Liver (tissue), 9 donors: ENCODE data around the gene GRK3. TPM values are rescaled to one million over a fixed set of nuclear protein-coding genes. Genes with fewer than 3 reads are reported as not detected.

ENCODE experiments used
- DNase-seq: peaks from one replicate; pipeline ENCODE4 v3.0.0-alpha.2; 2017; ENCODE audit warnings: low spot score
- H3K27ac ChIP-seq, 2 donors: one replicate each; pipeline ENCODE4 v1.7.0; 2013; ENCODE audit warnings: inconsistent platforms in 2 of 2, low read length in 2 of 2, control low read depth in 1 of 2, low read depth in 1 of 2, mild to moderate bottlenecking in 1 of 2
- H3K27me3 ChIP-seq, 4 donors: one replicate each; pipeline versions ENCODE4 v1.6.1 to v1.7.0; 2013; ENCODE audit warnings: low read length in 3 of 4, inconsistent platforms in 1 of 4, mild to moderate bottlenecking in 1 of 4, moderate library complexity in 1 of 4; ENCODE audit not compliant: control insufficient read depth in 4 of 4, insufficient read depth in 4 of 4
- H3K36me3 ChIP-seq, 4 donors: one replicate each; pipeline versions ENCODE4 v1.6.1 to v1.7.0; 2013; ENCODE audit warnings: low read length in 3 of 4, mild to moderate bottlenecking in 3 of 4, low read depth in 1 of 4, moderate library complexity in 1 of 4; ENCODE audit not compliant: control insufficient read depth in 4 of 4, insufficient read depth in 3 of 4
- H3K4me1 ChIP-seq, 4 donors: one replicate each; pipeline versions ENCODE4 v1.6.1 to v1.7.0; 2013; ENCODE audit warnings: low read length in 3 of 4, mild to moderate bottlenecking in 3 of 4, moderate library complexity in 1 of 4; ENCODE audit not compliant: control insufficient read depth in 4 of 4, insufficient read depth in 4 of 4
- H3K4me3 ChIP-seq, 3 donors: one replicate each; pipeline versions ENCODE4 v1.6.1 to v1.7.0; 2013; ENCODE audit warnings: low read length in 3 of 3, control low read depth in 1 of 3, low read depth in 1 of 3, mild to moderate bottlenecking in 1 of 3
- H3K9ac ChIP-seq, 2 donors: one replicate each; pipeline ENCODE4 v1.7.0; 2013; ENCODE audit warnings: low read length in 2 of 2, mild to moderate bottlenecking in 2 of 2, moderate library complexity in 2 of 2, control low read depth in 1 of 2, low read depth in 1 of 2
- H3K9me3 ChIP-seq, 4 donors: one replicate each; pipeline versions ENCODE4 v1.6.1 to v1.7.0; 2013; ENCODE audit warnings: low read length in 3 of 4; ENCODE audit not compliant: control insufficient read depth in 4 of 4
- EGR1 ChIP-seq, 2 donors: IDR thresholded peaks; 2 replicates each; pipeline ENCODE4 v1.6.1; 2016 to 2018; ENCODE audit warnings: antibody characterized with exemption in 2 of 2, low read depth in 2 of 2
- FOXA1 ChIP-seq: IDR thresholded peaks from 2 replicates; pipeline ENCODE4 v1.6.1; 2016; ENCODE audit warnings: antibody characterized with exemption
- FOXA2 ChIP-seq: IDR thresholded peaks from 2 replicates; pipeline ENCODE4 v1.6.1; 2016; ENCODE audit warnings: antibody characterized with exemption
- GABPA ChIP-seq, 2 donors: IDR thresholded peaks in 1 of 2; conservative IDR thresholded peaks in 1 of 2; 2 replicates each; pipeline ENCODE4 v1.6.1; 2016; ENCODE audit warnings: antibody characterized with exemption in 2 of 2, mild to moderate bottlenecking in 1 of 2, moderate library complexity in 1 of 2
- HNF4A ChIP-seq, 2 donors: conservative IDR thresholded peaks; 2 replicates each; pipeline ENCODE4 v1.6.1; 2016; ENCODE audit warnings: antibody characterized with exemption in 2 of 2, mild to moderate bottlenecking in 2 of 2
- HNF4G ChIP-seq: IDR thresholded peaks from 2 replicates; pipeline ENCODE4 v1.6.1; 2016; ENCODE audit warnings: antibody characterized with exemption
- JUND ChIP-seq, 2 donors: IDR thresholded peaks; 2 replicates each; pipeline ENCODE4 v1.6.1; 2016; ENCODE audit warnings: antibody characterized with exemption in 2 of 2
- NR2F2 ChIP-seq: IDR thresholded peaks from 2 replicates; pipeline ENCODE4 v1.6.1; 2016; ENCODE audit warnings: antibody characterized with exemption
- RAD21 ChIP-seq, 2 donors: IDR thresholded peaks; 2 replicates each; pipeline ENCODE4 v1.6.1; 2016; ENCODE audit warnings: antibody characterized with exemption in 2 of 2, mild to moderate bottlenecking in 2 of 2
- RXRA ChIP-seq, 2 donors: IDR thresholded peaks; 2 replicates each; pipeline ENCODE4 v1.6.1; 2017 to 2018; ENCODE audit warnings: antibody characterized with exemption in 2 of 2, mild to moderate bottlenecking in 1 of 2
- TAF1 ChIP-seq: conservative IDR thresholded peaks from 2 replicates; pipeline ENCODE4 v1.6.1; 2016; ENCODE audit warnings: antibody characterized with exemption, mild to moderate bottlenecking
- YY1 ChIP-seq: IDR thresholded peaks from 2 replicates; pipeline ENCODE4 v1.6.1; 2016; ENCODE audit warnings: antibody characterized with exemption, mild to moderate bottlenecking
- ZBTB33 ChIP-seq: IDR thresholded peaks from 2 replicates; pipeline ENCODE4 v1.6.1; 2016; ENCODE audit warnings: antibody characterized with exemption
- WGBS: extraction: QIAGEN DNeasy Blood & Tissue Kit; methylation state at CpG from one replicate; pipeline ENCODE4 v1.1.7; 2013; 5-methylcytosine and 5-hydroxymethylcytosine counted together
- polyA plus RNA-seq, 2 donors: library from polyadenylated mRNA; stranded (reverse) in 1 of 2; unstranded in 1 of 2; fragments of 200-250 nt in 1 of 2; fragments of >200 nt in 1 of 2; fragmentation: Nextera tagmentation in 1 of 2; extraction: Ambion mirVana in 1 of 2; gene quantifications; one replicate each; pipeline versions ENCODE4 v1.2.1 to v1.2.3, GENCODE V29; 2013 to 2015
- total RNA-seq, 2 donors: library from RNA; depleted of rRNA; stranded (reverse); fragments of >200 nt; gene quantifications; one replicate each; pipeline ENCODE4 v1.2.3, GENCODE V29; 2014
- TF ChIP-seq, protein P1 (sequence below): IDR thresholded peaks from 2 replicates; pipeline ENCODE4 v1.6.1; 2016; ENCODE audit warnings: antibody characterized with exemption, mild to moderate bottlenecking
- TF ChIP-seq, protein P2 (sequence below): fragments of 150-350 bp; IDR thresholded peaks from 2 replicates; pipeline ENCODE4 v1.5.1; 2017; ENCODE audit warnings: improper control_type of control experiment, low read depth, low read length; ENCODE audit not compliant: missing input control
- donor health status: healthy.
- donor health status: healthy.
- donor health status: healthy.
- donor health status: healthy.
- donor health status: healthy.

GRK3 gene
- total and polyA plus RNA-seq, 4 donors, result 0.79 to 6.5 (median 2.4) TPM

DNA sequence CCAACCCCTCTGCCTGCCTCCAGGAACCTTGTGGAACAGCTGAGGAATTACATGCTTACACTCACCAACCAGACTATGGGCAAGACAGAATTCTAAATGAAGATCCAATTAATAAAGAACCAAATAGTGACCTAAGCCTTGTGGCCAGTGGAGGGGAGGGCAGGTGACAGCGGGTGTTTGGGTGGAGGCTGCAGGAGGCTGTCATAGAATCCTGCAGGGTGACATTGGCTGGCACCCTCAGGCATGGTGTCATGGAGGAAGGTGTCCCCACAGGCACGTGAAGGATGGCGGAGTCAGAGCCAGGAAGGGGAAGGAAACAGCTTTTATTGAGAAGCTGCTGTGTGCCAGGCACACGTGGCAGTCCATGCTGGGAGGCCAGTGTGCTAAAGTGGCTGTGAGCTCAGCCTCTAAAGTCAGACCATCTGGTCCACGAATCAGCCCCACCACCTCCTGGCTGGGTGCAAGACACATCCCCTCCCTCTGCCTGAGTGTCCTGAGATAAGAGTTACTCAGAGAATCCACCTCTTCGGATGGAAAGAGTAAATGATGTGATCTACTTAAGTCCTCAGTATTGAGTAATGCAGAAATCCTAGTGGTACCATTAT is 186.2 kb downstream of the GRK3 start (continued):
- TF ChIP-seq, protein P1, sequence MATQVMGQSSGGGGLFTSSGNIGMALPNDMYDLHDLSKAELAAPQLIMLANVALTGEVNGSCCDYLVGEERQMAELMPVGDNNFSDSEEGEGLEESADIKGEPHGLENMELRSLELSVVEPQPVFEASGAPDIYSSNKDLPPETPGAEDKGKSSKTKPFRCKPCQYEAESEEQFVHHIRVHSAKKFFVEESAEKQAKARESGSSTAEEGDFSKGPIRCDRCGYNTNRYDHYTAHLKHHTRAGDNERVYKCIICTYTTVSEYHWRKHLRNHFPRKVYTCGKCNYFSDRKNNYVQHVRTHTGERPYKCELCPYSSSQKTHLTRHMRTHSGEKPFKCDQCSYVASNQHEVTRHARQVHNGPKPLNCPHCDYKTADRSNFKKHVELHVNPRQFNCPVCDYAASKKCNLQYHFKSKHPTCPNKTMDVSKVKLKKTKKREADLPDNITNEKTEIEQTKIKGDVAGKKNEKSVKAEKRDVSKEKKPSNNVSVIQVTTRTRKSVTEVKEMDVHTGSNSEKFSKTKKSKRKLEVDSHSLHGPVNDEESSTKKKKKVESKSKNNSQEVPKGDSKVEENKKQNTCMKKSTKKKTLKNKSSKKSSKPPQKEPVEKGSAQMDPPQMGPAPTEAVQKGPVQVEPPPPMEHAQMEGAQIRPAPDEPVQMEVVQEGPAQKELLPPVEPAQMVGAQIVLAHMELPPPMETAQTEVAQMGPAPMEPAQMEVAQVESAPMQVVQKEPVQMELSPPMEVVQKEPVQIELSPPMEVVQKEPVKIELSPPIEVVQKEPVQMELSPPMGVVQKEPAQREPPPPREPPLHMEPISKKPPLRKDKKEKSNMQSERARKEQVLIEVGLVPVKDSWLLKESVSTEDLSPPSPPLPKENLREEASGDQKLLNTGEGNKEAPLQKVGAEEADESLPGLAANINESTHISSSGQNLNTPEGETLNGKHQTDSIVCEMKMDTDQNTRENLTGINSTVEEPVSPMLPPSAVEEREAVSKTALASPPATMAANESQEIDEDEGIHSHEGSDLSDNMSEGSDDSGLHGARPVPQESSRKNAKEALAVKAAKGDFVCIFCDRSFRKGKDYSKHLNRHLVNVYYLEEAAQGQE, result no peak

- WGBS, result 70% methylated on average over 4 of the region's 4 CpGs
- H3K27me3 ChIP-seq, result no peaks in the 10 kb centered on the region
- H3K9me3 ChIP-seq, result no peaks in the 10 kb centered on the region
- no peak overlapping the region for H3K27ac ChIP-seq
- no peaks in the 10 kb centered on the region for H3K36me3 ChIP-seq
- no peak overlapping the region for H3K9ac ChIP-seq
- peaks cover 0 to 3% (median 0%) of the 10 kb centered on the region in 4 donors for H3K4me1 ChIP-seq
- TF ChIP-seq RAD21 (IDR thresholded peaks at IDR 0.05), result no peak
- no peak for TF ChIP-seq FOXA1
- no peak for TF ChIP-seq GABPA (IDR thresholded peaks at IDR 0.05 in 1 of 2, conservative IDR thresholded peaks at IDR 0.05 in 1 of 2)
- TF ChIP-seq NR2F2, result no peak
- no peak for TF ChIP-seq ZBTB33
- no peak overlapping the region for H3K4me3 ChIP-seq
- DNase-seq, result no peak
These were observed 186.7 kb downstream of the GRK3 start for GRCh38 chr22:25751174-25751581.

DNA sequence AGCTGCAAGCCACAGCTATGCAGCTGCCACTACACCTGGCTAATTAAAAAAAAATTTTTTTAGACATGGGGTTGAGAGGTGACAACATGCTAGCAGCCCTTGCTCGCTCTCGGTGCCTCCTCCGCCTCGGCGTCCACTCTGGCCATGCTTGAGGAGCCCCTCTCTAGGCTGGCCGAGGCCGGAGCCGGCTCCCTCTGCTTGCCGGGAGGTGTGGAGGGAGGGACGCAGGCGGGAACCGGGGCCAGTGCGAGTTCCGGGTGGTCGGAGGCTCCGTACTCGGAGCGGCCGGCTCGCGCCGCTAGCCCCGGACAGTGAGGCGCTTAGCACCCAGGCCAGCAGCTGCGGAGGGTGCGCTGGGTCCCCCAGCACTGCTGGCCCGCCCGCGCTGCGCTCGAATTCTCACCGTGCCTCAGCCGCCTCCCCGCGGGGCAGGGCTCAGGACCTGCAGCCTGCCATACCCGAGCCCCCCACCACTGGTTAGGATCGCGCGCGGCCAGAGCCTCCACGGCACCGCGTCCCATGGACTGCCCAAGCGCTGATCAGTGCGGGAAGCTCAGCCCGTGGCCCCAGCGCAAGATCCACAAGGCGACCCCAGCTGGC is 188.2 kb downstream of the GRK3 start:
- no peak for DNase-seq
- 92% methylated on average over 48 of the region's 48 CpGs for WGBS
- Histone ChIP-seq H3K27ac (no peak overlapping the region), H3K27me3 (no peaks in the 10 kb centered on the region), H3K4me3 (no peak overlapping the region), H3K36me3 (no peaks in the 10 kb centered on the region), H3K9me3 (no peaks in the 10 kb centered on the region), H3K4me1 (peaks cover 0 to 3% (median 0%) of the 10 kb centered on the region in 4 donors), H3K9ac (no peak overlapping the region)
- TF ChIP-seq HNF4A (conservative IDR thresholded peaks at IDR 0.05), result no peak
- no peak for TF ChIP-seq JUND (IDR thresholded peaks at IDR 0.05)
- no peak for TF ChIP-seq EGR1 (IDR thresholded peaks at IDR 0.05; ENCODE audit: low read depth in 2 of 2)
- TF ChIP-seq, protein P2, sequence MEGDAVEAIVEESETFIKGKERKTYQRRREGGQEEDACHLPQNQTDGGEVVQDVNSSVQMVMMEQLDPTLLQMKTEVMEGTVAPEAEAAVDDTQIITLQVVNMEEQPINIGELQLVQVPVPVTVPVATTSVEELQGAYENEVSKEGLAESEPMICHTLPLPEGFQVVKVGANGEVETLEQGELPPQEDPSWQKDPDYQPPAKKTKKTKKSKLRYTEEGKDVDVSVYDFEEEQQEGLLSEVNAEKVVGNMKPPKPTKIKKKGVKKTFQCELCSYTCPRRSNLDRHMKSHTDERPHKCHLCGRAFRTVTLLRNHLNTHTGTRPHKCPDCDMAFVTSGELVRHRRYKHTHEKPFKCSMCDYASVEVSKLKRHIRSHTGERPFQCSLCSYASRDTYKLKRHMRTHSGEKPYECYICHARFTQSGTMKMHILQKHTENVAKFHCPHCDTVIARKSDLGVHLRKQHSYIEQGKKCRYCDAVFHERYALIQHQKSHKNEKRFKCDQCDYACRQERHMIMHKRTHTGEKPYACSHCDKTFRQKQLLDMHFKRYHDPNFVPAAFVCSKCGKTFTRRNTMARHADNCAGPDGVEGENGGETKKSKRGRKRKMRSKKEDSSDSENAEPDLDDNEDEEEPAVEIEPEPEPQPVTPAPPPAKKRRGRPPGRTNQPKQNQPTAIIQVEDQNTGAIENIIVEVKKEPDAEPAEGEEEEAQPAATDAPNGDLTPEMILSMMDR, result no peak
- no peak for TF ChIP-seq NR2F2
- no peak for TF ChIP-seq RXRA (IDR thresholded peaks at IDR 0.05)
- TF ChIP-seq YY1, result no peak
- TF ChIP-seq FOXA1, result no peak
- no peak for TF ChIP-seq HNF4G
- no peak for TF ChIP-seq ZBTB33
- no peak for TF ChIP-seq TAF1
- TF ChIP-seq FOXA2, result no peak
